Measurements from ENCODE around the gene MGAT5B.
"Not testable (repeated sequence)": the region's sequence is repeated elsewhere in the genome, so short reads cannot be mapped to it uniquely, and the experiment has no call there.

The MGAT5B gene

GRCh38 chr17:76847031-76847430, 21.2 kb upstream of the MGAT5B start:
- DNase-seq: no peak

- no peak for DNase-seq
Measured at GRCh38 chr17:76848670-76849069, 19.5 kb upstream of the MGAT5B start.

DNA sequence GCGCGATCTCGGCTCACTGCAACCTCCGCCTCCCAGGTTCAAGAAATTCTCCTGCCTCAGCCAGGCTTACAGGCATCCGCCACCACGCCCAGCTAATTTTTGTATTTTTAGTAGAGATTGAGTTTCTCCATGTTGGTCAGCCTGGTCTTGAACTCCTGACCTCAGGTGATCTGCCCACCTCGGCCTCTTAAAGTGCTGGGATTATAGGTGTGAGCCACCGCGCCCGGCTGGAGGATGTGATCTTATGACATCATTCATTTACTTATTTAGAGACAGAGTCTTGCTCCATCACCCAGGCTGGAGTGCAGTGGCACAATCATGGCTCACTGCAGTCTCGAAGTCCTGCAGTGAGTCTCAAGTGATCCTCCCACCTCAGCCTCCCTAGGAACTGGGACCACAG, 19.0 kb upstream of the MGAT5B start:
- not testable (repeated sequence) for DNase-seq

GRCh38 chr17:76852843-76853242, 15.4 kb upstream of the MGAT5B start:
- no peak for DNase-seq

- no peak for DNase-seq
Measured at GRCh38 chr17:76855105-76855504, 13.1 kb upstream of the MGAT5B start.

- DNase-seq: no peak
Measured at GRCh38 chr17:76862079-76862478, 6.1 kb upstream of the MGAT5B start.

- DNase-seq: no peak
Measured at GRCh38 chr17:76862494-76862893, 5.7 kb upstream of the MGAT5B start.

DNA sequence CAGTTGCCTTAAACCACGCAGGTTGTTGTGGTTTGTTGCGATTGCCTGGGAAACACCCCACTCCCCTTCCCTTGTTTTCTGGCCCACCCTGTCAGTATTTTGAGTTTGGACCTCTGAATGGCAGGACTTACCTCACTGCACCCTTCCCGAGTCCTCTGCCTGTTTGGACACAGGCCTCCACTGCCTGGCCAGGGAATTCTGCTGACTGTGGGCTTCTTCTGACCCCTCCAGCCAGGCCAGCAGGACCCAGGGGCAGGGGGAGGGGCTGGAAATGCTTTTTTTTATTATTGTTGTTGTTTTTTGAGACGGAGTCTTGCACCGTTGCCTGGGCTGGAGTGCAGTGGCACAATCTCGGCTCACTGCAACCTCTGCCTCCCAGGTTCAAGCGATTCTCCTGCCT, 4.2 kb upstream of the MGAT5B start:
- no peak for DNase-seq

DNA sequence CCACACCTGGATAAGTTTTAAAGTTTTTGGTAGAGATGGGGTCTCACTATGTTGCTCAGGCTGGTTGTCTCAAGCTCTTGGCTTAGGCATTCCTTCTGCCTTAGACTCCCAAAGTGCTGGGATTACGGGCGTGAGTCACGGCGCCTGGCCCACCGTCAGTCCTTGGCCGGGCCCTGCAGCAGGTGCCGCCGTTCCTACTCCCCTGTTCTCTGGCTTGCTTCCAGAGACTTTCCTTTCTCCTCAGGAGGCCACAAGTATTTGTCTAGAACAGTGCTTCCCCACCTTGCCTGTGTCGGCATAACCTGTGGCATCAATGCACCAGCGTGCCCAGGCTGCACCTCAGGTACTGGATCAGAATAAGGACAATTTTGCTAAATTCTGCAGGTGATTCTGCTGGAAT, 3.0 kb upstream of the MGAT5B start:
- DNase-seq: no peak

GRCh38 chr17:76866203-76866602, 2.0 kb upstream of the MGAT5B start:
- DNase-seq: no peak

GRCh38 chr17:76866774-76867577, 1.2 kb upstream of the MGAT5B start:
- DNase-seq: no peak

- DNase-seq: peak in 1 of 2 donors; percentile 12
Measured at GRCh38 chr17:76867578-76868175, 527 bp upstream of the MGAT5B start.

- peak in 1 of 2 donors; percentile 8 for DNase-seq
Measured at GRCh38 chr17:76868669-76869495, 678 bp downstream of the MGAT5B start.

DNA sequence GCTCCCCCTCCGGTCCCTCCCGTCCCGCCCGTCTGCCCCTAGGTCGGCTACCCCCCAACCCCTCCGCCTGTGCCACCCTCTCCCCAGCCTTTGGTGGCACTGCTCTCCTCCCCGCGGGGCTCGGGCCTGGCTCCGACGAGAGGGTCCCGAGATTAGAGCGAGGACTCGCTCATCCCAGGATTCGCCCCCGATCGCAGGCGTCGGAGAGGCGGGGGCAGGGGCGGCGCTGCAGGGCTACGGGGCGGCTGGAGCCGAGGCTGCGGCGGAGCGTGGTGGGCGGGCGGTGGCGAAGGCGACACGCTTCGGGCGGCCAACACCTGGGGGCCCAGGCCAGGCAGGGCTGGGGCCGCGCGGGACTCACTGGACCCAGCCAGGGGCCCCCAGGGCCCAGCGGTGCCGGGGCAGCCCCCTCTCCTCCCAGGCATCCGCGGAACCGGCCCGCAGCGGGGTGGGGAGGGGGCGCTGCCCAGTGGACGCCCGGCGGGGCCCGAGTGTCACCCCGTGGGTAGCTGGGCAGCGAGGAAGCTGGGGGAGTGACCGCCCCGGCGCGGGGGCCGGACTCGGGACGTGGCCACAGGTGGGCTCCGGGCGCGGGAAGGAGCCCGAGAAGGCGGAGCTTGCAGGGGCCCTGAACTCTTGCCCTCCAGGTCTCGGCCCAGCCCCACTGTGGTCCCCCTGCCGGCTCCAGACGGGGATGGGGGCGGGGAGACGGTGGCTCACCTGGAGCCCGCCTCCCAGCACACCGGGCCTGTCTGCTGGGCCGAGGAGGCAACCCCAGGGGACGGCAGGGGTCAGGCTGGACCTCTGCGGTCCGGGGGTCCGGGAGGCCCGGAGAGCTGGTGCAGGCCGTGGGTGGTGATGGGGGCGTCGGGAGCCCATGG, 1.5 kb downstream of the MGAT5B start:
- DNase-seq: no peak

DNA sequence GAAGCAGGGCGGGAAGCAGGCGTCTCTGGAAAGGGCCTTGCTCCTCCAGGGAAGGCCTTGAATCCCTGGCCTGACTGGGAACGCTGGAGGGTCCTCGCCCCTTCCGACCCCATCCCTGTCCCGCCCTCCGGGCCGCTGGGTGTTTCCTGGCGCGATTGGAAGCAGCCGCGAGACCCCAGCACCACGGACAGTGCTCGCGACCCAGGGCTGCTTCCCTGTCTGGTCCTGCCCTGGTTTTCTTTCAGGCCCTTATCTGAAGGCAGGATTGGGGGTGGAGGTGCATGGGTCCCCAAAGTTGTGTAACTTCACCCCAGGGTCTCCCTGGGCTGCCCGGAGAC, 2.1 kb downstream of the MGAT5B start:
- DNase-seq: no peak

GRCh38 chr17:76871668-76872067, 3.5 kb downstream of the MGAT5B start:
- no peak for DNase-seq

DNA sequence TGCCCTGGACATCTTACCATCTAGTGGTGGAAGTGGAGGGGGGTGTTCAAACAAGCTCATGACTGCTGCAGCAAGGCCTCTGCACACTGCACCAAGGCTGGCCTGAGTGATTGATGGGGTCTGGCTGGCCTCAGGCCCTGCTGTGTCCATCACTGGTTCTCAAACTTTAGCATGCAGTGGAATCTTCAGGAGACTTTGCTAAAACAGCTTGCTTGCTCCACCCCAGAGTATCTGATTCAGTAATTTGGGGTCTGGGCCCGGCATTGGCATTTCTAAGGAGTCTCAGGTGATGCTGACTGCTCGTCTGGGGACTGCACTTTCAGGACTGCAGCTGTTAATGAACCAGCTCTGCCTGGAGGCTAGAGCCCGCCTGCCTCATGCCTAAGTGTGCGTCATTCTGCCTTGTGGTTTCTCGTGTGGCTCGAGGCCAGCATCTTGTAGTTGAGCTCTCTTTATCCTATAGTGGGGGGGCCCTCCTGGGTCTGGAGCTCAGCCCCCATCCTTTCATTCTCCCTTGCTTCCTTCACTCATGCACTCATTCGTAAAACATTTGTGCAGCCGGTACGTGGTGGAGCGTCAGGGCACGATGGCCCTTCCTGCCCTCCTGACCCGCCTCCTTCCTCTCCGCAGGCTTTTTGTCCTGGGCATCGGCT, 4.1 kb downstream of the MGAT5B start:
- peak in 1 of 2 donors; percentile 13 for DNase-seq

DNA sequence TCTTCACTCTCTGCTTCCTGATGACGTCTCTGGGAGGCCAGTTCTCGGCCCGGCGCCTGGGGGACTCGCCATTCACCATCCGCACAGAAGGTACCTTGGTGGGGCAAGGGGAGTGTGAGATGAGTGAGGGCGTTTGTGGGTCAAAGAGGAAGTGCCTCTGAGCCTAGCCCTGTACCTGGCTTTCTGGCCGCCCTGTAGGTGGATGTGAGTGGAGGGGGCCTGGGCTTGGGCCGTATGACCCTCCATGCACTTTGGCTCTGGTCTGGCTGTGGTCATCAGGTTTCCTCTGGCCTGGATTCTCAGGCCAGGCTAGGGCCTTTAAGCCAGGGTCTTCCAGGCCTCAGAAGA, 4.6 kb downstream of the MGAT5B start:
- no peak for DNase-seq

- no peak for DNase-seq
Measured at GRCh38 chr17:76873856-76874255, 5.7 kb downstream of the MGAT5B start.

GRCh38 chr17:76877437-76877836, 9.2 kb downstream of the MGAT5B start:
- DNase-seq: no peak

DNA sequence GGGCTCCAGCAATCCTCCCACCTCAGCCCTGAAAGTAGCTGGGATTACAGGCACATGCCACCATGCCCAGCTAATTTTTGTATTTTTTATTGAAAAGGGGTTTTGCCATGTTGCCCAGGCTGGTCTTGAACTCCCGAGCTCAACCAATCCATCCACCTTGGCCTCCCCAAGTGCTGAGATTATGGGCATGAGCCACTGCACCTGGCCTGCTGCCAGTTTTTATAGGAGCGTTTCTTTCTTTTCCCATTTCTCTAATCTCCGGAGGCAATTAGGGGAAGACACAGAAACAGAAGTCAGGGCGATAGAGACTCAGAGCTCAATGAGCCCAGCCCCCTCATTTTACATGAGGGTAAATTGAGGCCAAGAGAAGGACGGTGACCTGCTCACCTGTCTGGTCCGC, 10.4 kb downstream of the MGAT5B start:
- DNase-seq: no peak

- no peak for DNase-seq
Measured at GRCh38 chr17:76879254-76879653, 11.1 kb downstream of the MGAT5B start.

Measured in activated CD4-positive, alpha-beta T cell treated with anti-CD3 and anti-CD28 coated beads for 4 hours (primary cell).